Measurements from ENCODE around the gene CLIC4.
"Not testable (repeated sequence)": the region's sequence is repeated elsewhere in the genome, so short reads cannot be mapped to it uniquely, and the experiment has no call there.

CLIC4 gene

DNA sequence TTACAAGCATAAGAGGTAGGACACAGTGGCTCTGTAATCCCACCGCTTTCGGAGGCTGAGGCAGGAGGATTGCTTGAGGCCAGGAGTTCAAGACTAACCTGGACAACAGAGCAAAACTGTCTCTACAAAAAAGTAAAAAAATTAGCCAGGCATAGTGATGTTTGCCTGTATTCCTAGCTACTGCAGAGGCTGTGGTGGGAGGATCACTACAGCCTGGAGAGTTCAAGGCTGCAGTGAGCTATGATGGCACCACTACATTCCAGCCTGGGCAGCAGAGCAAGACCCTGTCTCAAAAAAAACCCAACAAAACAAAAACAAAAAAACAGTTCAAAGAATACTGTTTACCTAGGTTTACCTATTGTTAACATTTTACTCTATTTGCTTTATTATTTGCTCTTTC is 37.4 kb downstream of the CLIC4 start:
- no peak overlapping the region for H3K9ac ChIP-seq (ENCODE audit: low read depth, low read length)
- no peaks in the 10 kb centered on the region for H3K27me3 ChIP-seq (ENCODE audit: control insufficient read depth, insufficient read depth, low read length)
- peaks cover 18% of the 10 kb centered on the region for H3K36me3 ChIP-seq (ENCODE audit: insufficient read depth, low read length)
- peaks cover 20% of the 10 kb centered on the region for H3K4me1 ChIP-seq (ENCODE audit: control insufficient read depth, insufficient read depth, low read length)
- no peaks in the 10 kb centered on the region for H3K9me3 ChIP-seq (replicated peaks; ENCODE audit: low read length)
- no peak overlapping the region for H3K4me2 ChIP-seq (ENCODE audit: low read length)
- H3K4me3 ChIP-seq (ENCODE audit: low read length) = no peak overlapping the region

DNA sequence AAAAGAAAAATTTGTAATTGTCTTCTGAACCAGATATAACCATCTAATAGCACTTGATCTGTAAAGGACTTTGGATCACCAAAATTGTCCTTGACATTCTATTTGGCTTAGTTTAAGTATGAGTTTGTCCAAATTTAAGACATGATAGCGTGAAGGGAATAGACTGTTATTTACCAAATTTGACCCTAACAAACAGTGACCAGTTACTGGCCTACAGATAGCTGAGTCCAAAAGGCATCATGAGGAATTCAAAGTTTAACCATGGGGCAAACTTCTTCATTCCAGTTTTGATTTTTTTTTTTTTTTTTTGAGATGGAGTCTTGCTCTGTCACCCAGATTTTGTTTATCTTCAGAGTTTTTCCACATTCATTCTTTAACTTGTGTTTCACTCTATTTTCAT is 38.5 kb downstream of the CLIC4 start:
- H3K4me3 ChIP-seq (ENCODE audit: low read length) = no peak overlapping the region
- H3K36me3 ChIP-seq (ENCODE audit: insufficient read depth, low read length) = peaks cover 18% of the 10 kb centered on the region
- peaks cover 17% of the 10 kb centered on the region for H3K4me1 ChIP-seq (ENCODE audit: control insufficient read depth, insufficient read depth, low read length)

GRCh38 chr1:24786191-24786590 is 40.9 kb downstream of the CLIC4 start:
- H3K4me3 ChIP-seq (ENCODE audit: low read length) = no peak overlapping the region
- H3K9ac ChIP-seq (ENCODE audit: low read depth, low read length) = no peak overlapping the region
- no peaks in the 10 kb centered on the region for H3K9me3 ChIP-seq (replicated peaks; ENCODE audit: low read length)
- H3K4me2 ChIP-seq (ENCODE audit: low read length) = no peak overlapping the region
- H3K36me3 ChIP-seq (ENCODE audit: insufficient read depth, low read length) = peaks cover 15% of the 10 kb centered on the region
- H3K4me1 ChIP-seq (ENCODE audit: control insufficient read depth, insufficient read depth, low read length) = peaks cover 8% of the 10 kb centered on the region
- H3K27me3 ChIP-seq (ENCODE audit: control insufficient read depth, insufficient read depth, low read length) = no peaks in the 10 kb centered on the region

More for the DNA sequence above, 38.5 kb downstream of the CLIC4 start:
- no peak overlapping the region for H3K4me2 ChIP-seq (ENCODE audit: low read length)
- H3K9me3 ChIP-seq (replicated peaks; ENCODE audit: low read length) = no peaks in the 10 kb centered on the region
- no peaks in the 10 kb centered on the region for H3K27me3 ChIP-seq (ENCODE audit: control insufficient read depth, insufficient read depth, low read length)
- H3K9ac ChIP-seq (ENCODE audit: low read depth, low read length) = no peak overlapping the region

DNA sequence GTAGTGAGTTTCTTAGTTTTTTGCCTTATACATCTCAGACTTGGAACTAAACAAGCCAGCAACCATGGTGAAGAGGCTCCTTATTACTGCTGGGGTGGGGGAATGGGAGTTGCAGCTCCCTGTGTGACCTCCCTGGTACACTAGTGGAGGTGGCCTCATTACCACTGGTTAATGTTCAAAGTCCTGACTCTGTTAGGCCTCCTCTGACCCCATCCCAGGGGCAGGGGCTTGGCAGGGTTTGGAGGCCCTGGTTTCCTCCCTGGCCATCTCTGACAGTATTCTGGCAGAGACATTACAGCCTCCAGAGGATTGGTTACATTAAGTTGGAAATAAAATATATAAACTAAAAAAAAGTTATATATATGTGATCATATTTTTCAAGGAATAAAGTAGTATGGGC is 45.2 kb downstream of the CLIC4 start:
- peaks cover 38% of the 10 kb centered on the region for H3K4me1 ChIP-seq (ENCODE audit: control insufficient read depth, insufficient read depth, low read length)
- no peak overlapping the region for H3K4me2 ChIP-seq (ENCODE audit: low read length)
- no peak overlapping the region for H3K4me3 ChIP-seq (ENCODE audit: low read length)
- peaks cover 9% of the 10 kb centered on the region for H3K36me3 ChIP-seq (ENCODE audit: insufficient read depth, low read length)
- H3K9ac ChIP-seq (ENCODE audit: low read depth, low read length) = no peak overlapping the region
- no peaks in the 10 kb centered on the region for H3K27me3 ChIP-seq (ENCODE audit: control insufficient read depth, insufficient read depth, low read length)
- H3K9me3 ChIP-seq (replicated peaks; ENCODE audit: low read length) = no peaks in the 10 kb centered on the region

- Histone ChIP-seq H3K9me3 (replicated peaks; ENCODE audit: low read length) (no peaks in the 10 kb centered on the region), H3K4me2 (ENCODE audit: low read length) (peak overlapping the region; percentile 50), H3K9ac (ENCODE audit: low read depth, low read length) (peak overlapping the region; percentile 63), H3K36me3 (ENCODE audit: insufficient read depth, low read length) (peaks cover 17% of the 10 kb centered on the region), H3K4me1 (ENCODE audit: control insufficient read depth, insufficient read depth, low read length) (peaks cover 37% of the 10 kb centered on the region), H3K27me3 (ENCODE audit: control insufficient read depth, insufficient read depth, low read length) (no peaks in the 10 kb centered on the region), H3K4me3 (ENCODE audit: low read length) (no peak overlapping the region)
Observed at GRCh38 chr1:24793447-24794129, 48.3 kb downstream of the CLIC4 start.

- Histone ChIP-seq H3K4me1 (ENCODE audit: control insufficient read depth, insufficient read depth, low read length) (peaks cover 37% of the 10 kb centered on the region), H3K4me2 (ENCODE audit: low read length) (peak overlapping the region; percentile 50), H3K9ac (ENCODE audit: low read depth, low read length) (peak overlapping the region; percentile 32), H3K36me3 (ENCODE audit: insufficient read depth, low read length) (peaks cover 11% of the 10 kb centered on the region)
- not testable (repeated sequence) for H3K4me3 ChIP-seq (ENCODE audit: low read length); H3K27me3 ChIP-seq (ENCODE audit: control insufficient read depth, insufficient read depth, low read length); H3K9me3 ChIP-seq (replicated peaks; ENCODE audit: low read length)
Observed at GRCh38 chr1:24794130-24794502, 48.9 kb downstream of the CLIC4 start.

- Histone ChIP-seq H3K4me1 (ENCODE audit: control insufficient read depth, insufficient read depth, low read length) (peaks cover 37% of the 10 kb centered on the region), H3K9ac (ENCODE audit: low read depth, low read length) (no peak overlapping the region), H3K27me3 (ENCODE audit: control insufficient read depth, insufficient read depth, low read length) (no peaks in the 10 kb centered on the region)
Observed at GRCh38 chr1:24795236-24795635, 50.0 kb downstream of the CLIC4 start.

GRCh38 chr1:24796524-24796923 is 51.3 kb downstream of the CLIC4 start:
- Histone ChIP-seq H3K4me3 (ENCODE audit: low read length) (no peak overlapping the region), H3K4me1 (ENCODE audit: control insufficient read depth, insufficient read depth, low read length) (peaks cover 37% of the 10 kb centered on the region), H3K9ac (ENCODE audit: low read depth, low read length) (no peak overlapping the region), H3K27me3 (ENCODE audit: control insufficient read depth, insufficient read depth, low read length) (no peaks in the 10 kb centered on the region), H3K9me3 (replicated peaks; ENCODE audit: low read length) (no peaks in the 10 kb centered on the region), H3K36me3 (ENCODE audit: insufficient read depth, low read length) (peaks cover 18% of the 10 kb centered on the region), H3K4me2 (ENCODE audit: low read length) (no peak overlapping the region)

More at GRCh38 chr1:24795236-24795635, 50.0 kb downstream of the CLIC4 start:
- Histone ChIP-seq H3K9me3 (replicated peaks; ENCODE audit: low read length) (no peaks in the 10 kb centered on the region), H3K4me3 (ENCODE audit: low read length) (no peak overlapping the region), H3K36me3 (ENCODE audit: insufficient read depth, low read length) (peaks cover 11% of the 10 kb centered on the region), H3K4me2 (ENCODE audit: low read length) (no peak overlapping the region)

DNA sequence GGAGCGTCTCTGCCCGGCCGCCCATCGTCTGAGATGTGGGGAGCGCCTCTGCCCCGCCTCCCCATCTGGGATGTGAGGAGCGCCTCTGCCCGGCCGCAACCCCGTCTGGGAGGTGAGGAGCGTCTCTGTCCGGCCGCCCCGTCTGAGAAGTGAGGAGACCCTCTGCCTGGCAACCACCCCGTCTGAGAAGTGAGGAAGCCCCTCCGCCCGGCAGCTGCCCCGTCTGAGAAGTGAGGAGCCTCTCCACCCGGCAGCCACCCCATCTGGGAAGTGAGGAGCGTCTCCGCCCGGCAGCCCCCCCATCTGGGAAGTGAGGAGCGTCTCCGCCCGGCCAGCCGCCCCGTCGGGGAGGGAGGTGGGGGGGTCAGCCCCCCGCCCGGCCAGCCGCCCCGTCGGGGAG is 54.0 kb downstream of the CLIC4 start:
- H3K9me3 ChIP-seq (replicated peaks; ENCODE audit: low read length); H3K4me2 ChIP-seq (ENCODE audit: low read length); H3K4me3 ChIP-seq (ENCODE audit: low read length); H3K27me3 ChIP-seq (ENCODE audit: control insufficient read depth, insufficient read depth, low read length); H3K9ac ChIP-seq (ENCODE audit: low read depth, low read length): not testable (repeated sequence)
- Histone ChIP-seq H3K36me3 (ENCODE audit: insufficient read depth, low read length) (peaks cover 32% of the 10 kb centered on the region), H3K4me1 (ENCODE audit: control insufficient read depth, insufficient read depth, low read length) (peaks cover 19% of the 10 kb centered on the region)

DNA sequence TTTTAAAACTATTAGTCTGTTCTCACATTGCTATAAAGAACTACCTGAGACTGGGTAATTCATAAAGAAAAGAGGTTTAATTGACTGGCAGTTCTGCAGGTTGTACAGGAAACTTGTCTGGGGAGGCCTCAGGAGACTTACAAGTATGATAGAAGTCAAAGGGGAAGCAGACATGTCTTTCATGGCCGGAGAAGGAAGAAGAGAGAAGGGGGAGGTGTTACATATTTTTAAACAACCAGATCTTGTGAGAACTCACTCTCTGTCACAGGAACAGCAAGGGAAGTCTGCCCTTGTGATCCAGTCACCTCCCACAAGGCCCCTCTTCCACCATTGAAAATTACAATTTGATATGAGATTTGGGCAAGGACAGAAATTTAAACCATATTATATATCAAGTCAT is 55.9 kb downstream of the CLIC4 start:
- Histone ChIP-seq H3K9ac (ENCODE audit: low read depth, low read length) (no peak overlapping the region), H3K36me3 (ENCODE audit: insufficient read depth, low read length) (peaks cover 37% of the 10 kb centered on the region), H3K27me3 (ENCODE audit: control insufficient read depth, insufficient read depth, low read length) (no peaks in the 10 kb centered on the region), H3K4me1 (ENCODE audit: control insufficient read depth, insufficient read depth, low read length) (peaks cover 12% of the 10 kb centered on the region), H3K4me3 (ENCODE audit: low read length) (no peak overlapping the region), H3K4me2 (ENCODE audit: low read length) (no peak overlapping the region), H3K9me3 (replicated peaks; ENCODE audit: low read length) (no peaks in the 10 kb centered on the region)

GRCh38 chr1:24803220-24803619 is 58.0 kb downstream of the CLIC4 start:
- H3K9ac ChIP-seq (ENCODE audit: low read depth, low read length) = no peak overlapping the region
- no peak overlapping the region for H3K4me2 ChIP-seq (ENCODE audit: low read length)
- H3K27me3 ChIP-seq (ENCODE audit: control insufficient read depth, insufficient read depth, low read length) = no peaks in the 10 kb centered on the region
- H3K4me1 ChIP-seq (ENCODE audit: control insufficient read depth, insufficient read depth, low read length) = peaks cover 19% of the 10 kb centered on the region
- no peaks in the 10 kb centered on the region for H3K9me3 ChIP-seq (replicated peaks; ENCODE audit: low read length)
- no peak overlapping the region for H3K4me3 ChIP-seq (ENCODE audit: low read length)
- H3K36me3 ChIP-seq (ENCODE audit: insufficient read depth, low read length) = peaks cover 43% of the 10 kb centered on the region

DNA sequence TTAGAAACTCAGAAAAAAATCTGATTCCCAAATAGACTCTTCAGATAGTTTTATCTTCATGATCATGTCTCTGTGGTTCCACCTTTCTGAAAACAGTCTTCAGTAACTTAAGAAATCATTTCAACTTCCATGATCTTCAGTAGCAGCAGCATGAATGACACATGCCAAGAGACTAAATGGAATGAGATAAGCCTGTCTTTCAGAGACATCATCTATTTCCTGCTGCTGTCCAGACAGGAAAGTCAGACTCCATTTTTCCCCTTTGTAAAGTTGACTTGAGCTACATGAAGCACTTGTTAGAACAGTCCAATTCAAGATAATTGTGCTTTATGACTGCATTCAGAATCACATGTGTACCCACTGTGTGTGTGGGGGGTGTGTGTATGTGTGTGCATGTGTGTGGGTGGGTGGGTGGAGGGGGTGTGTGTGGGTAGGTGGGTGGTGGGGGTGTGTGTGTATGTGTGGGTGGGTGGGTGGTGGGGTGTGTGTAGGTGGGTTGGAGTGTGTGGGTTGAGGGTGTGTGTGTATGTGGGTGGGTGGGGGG is 58.8 kb downstream of the CLIC4 start:
- Histone ChIP-seq H3K4me3 (ENCODE audit: low read length) (no peak overlapping the region), H3K9me3 (replicated peaks; ENCODE audit: low read length) (no peaks in the 10 kb centered on the region), H3K27me3 (ENCODE audit: control insufficient read depth, insufficient read depth, low read length) (no peaks in the 10 kb centered on the region), H3K4me1 (ENCODE audit: control insufficient read depth, insufficient read depth, low read length) (peaks cover 19% of the 10 kb centered on the region), H3K36me3 (ENCODE audit: insufficient read depth, low read length) (peaks cover 40% of the 10 kb centered on the region), H3K9ac (ENCODE audit: low read depth, low read length) (no peak overlapping the region), H3K4me2 (ENCODE audit: low read length) (no peak overlapping the region)
